ENCODE measurements around the gene ERVW-1.
"Not testable (repeated sequence)": the region's sequence is repeated elsewhere in the genome, so short reads cannot be mapped to it uniquely, and the experiment has no call there.

Gene ERVW-1

GRCh38 chr7:92477681-92478080 is at the start of gene ERVW-1:
ERVW-1 (minus strand) TSS chr7:92477946; CDS start chr7:92470381, 7,565 bp downstream.
- not testable (repeated sequence) for DNase-seq

GRCh38 chr7:92523110-92523509 is 45.4 kb upstream of the ERVW-1 start:
- DNase-seq = no peak

- no peak for DNase-seq
Measured at GRCh38 chr7:92520024-92520423, 42.3 kb upstream of the ERVW-1 start.

- no peak for DNase-seq
Measured at GRCh38 chr7:92517631-92518030, 39.9 kb upstream of the ERVW-1 start.

- no peak for DNase-seq
Measured at GRCh38 chr7:92513167-92513902, 35.6 kb upstream of the ERVW-1 start.

- DNase-seq = no peak
Measured at GRCh38 chr7:92508946-92509345, 31.2 kb upstream of the ERVW-1 start.

- no peak for DNase-seq
Measured at GRCh38 chr7:92506363-92506762, 28.6 kb upstream of the ERVW-1 start.

- no peak for DNase-seq
Measured at GRCh38 chr7:92504563-92504962, 26.8 kb upstream of the ERVW-1 start.

GRCh38 chr7:92503767-92504166 is 26.0 kb upstream of the ERVW-1 start:
- no peak for DNase-seq

GRCh38 chr7:92498557-92498956 is 20.8 kb upstream of the ERVW-1 start:
- no peak for DNase-seq

GRCh38 chr7:92496876-92497275 is 19.1 kb upstream of the ERVW-1 start:
- DNase-seq = no peak

GRCh38 chr7:92489634-92490033 is 11.9 kb upstream of the ERVW-1 start:
- no peak for DNase-seq

- DNase-seq = no peak
Measured at GRCh38 chr7:92487804-92488203, 10.1 kb upstream of the ERVW-1 start.

- DNase-seq = no peak
Measured at GRCh38 chr7:92485974-92486373, 8.2 kb upstream of the ERVW-1 start.

GRCh38 chr7:92485267-92485892 is 7.6 kb upstream of the ERVW-1 start:
- DNase-seq = no peak

GRCh38 chr7:92484226-92484625 is 6.5 kb upstream of the ERVW-1 start:
- DNase-seq = not testable (repeated sequence)

GRCh38 chr7:92483624-92484023 is 5.9 kb upstream of the ERVW-1 start:
- not testable (repeated sequence) for DNase-seq

- DNase-seq = not testable (repeated sequence)
Measured at GRCh38 chr7:92479146-92479545, 1.4 kb upstream of the ERVW-1 start.

GRCh38 chr7:92478711-92479110 is 965 bp upstream of the ERVW-1 start:
- no peak for DNase-seq

- DNase-seq = no peak
Measured at GRCh38 chr7:92478095-92478494, 349 bp upstream of the ERVW-1 start.

GRCh38 chr7:92475851-92476590 is 1.7 kb downstream of the ERVW-1 start:
- not testable (repeated sequence) for DNase-seq

GRCh38 chr7:92475261-92475770 is 2.4 kb downstream of the ERVW-1 start:
- not testable (repeated sequence) for DNase-seq

GRCh38 chr7:92473989-92474388 is 3.8 kb downstream of the ERVW-1 start:
- DNase-seq = not testable (repeated sequence)

GRCh38 chr7:92468589-92468988 is 9.2 kb downstream of the ERVW-1 start:
- DNase-seq = not testable (repeated sequence)

Data from activated T-cell treated with anti-CD3 and anti-CD28 coated beads, Interleukin-2, amount 50 U/mL, for 1 hour (primary cell).